ENCODE results near the gene CARS1. TPM values are rescaled to one million over a fixed set of nuclear protein-coding genes. Genes with fewer than 3 reads are reported as not detected.
A peak's percentile ranks its signal among the peaks of the same experiment; 100 is the strongest.

CARS1 gene
- total and polyA plus RNA-seq, 2 of the 8 experiments (the other 6 are each of a cell fraction or from before 2014, with no cell fraction given) = 44.1 to 100 TPM

DNA sequence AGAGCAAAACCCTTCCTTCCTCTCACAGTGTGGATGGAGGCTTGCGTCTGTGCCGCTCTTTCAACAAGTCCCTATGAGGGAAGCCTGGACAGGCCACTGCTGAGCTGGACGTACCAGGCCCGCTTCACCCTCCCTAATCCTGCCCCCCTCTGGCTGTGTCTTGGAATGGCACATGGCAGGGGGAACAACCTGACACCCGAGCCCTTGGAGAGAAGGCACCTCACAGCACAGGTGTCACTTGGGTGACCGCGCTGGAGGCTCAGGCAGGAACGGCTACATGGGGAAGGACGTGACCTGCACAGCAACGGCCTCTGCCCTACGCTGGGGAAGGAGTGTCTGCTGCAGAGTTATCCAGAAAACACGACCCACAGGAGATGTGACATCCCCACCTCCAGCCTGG, 11.0 kb downstream of the CARS1 start:
- no peak overlapping the region for H2BK12ac ChIP-seq (ENCODE audit: low read depth, low read length)
- H3K23ac ChIP-seq (ENCODE audit: insufficient read length) = no peak overlapping the region
- H4K91ac ChIP-seq (replicated peaks; ENCODE audit: insufficient read length, low read length) = no peak overlapping the region
- H3K4me3 ChIP-seq (ENCODE audit: extremely low read depth in 1 of 4, insufficient read depth in 2 of 4, low read depth in 3 of 4, low read length in 4 of 4) = no peak overlapping the region
- H4K8ac ChIP-seq (ENCODE audit: extremely low read depth, insufficient read depth, low read length) = peak overlapping the region; percentile 54; the same call in 1 of the 2 replicates
- no peaks in the 10 kb centered on the region for H3K9me3 ChIP-seq (ENCODE audit: insufficient read depth in 2 of 2, low read depth in 1 of 2, low read length in 1 of 2)
- DNase-seq (ENCODE audit: low read depth in 1 of 2, low spot score in 2 of 2) (no peak), FAIRE-seq (no peak)
- H3K14ac ChIP-seq (ENCODE audit: insufficient read length) = no peak overlapping the region
- 85% methylated on average over 12 of the region's 12 CpGs; no CpG with 5 or more reads in 1 of the 2 experiments for WGBS, 2 experiments (ENCODE audit: extremely low coverage in 1 of 2, insufficient coverage in 1 of 2, insufficient read length in 1 of 2, insufficient replicate concordance in 2 of 2, low coverage in 1 of 2, low lambda C conversion rate in 2 of 2, missing lambda C conversion rate in 1 of 2)
- H3K27me3 ChIP-seq (replicated peaks in 1 of 4; ENCODE audit: control insufficient read depth in 3 of 4, extremely low read depth in 1 of 4, insufficient read depth in 3 of 4, low read length in 3 of 4) = no peaks in the 10 kb centered on the region
- TF ChIP-seq, protein P1, sequence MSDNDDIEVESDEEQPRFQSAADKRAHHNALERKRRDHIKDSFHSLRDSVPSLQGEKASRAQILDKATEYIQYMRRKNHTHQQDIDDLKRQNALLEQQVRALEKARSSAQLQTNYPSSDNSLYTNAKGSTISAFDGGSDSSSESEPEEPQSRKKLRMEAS (IDR thresholded peaks at IDR 0.05) = 0 out of 2 replicates have a peak, but pooled peaks have one; percentile 48
- TF ChIP-seq, protein P2, sequence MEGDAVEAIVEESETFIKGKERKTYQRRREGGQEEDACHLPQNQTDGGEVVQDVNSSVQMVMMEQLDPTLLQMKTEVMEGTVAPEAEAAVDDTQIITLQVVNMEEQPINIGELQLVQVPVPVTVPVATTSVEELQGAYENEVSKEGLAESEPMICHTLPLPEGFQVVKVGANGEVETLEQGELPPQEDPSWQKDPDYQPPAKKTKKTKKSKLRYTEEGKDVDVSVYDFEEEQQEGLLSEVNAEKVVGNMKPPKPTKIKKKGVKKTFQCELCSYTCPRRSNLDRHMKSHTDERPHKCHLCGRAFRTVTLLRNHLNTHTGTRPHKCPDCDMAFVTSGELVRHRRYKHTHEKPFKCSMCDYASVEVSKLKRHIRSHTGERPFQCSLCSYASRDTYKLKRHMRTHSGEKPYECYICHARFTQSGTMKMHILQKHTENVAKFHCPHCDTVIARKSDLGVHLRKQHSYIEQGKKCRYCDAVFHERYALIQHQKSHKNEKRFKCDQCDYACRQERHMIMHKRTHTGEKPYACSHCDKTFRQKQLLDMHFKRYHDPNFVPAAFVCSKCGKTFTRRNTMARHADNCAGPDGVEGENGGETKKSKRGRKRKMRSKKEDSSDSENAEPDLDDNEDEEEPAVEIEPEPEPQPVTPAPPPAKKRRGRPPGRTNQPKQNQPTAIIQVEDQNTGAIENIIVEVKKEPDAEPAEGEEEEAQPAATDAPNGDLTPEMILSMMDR (IDR thresholded peaks at IDR 0.05; ENCODE audit: control extremely low read depth in 1 of 3, insufficient read depth in 1 of 3, low read depth in 1 of 3, low read length in 3 of 3) = peak; percentile 43 to 73 (median 64)
- TF ChIP-seq BACH1 (IDR thresholded peaks at IDR 0.05; ENCODE audit: low read length) (no peak), SP1 (IDR thresholded peaks at IDR 0.05; ENCODE audit: low read depth, low read length) (no peak)
- no peak overlapping the region for H3K56ac ChIP-seq (replicated peaks; ENCODE audit: insufficient read length, low read depth, low read length)
- no peak overlapping the region for H2BK120ac ChIP-seq (replicated peaks; ENCODE audit: low read depth, low read length)
- no peak overlapping the region for H4K5ac ChIP-seq (ENCODE audit: insufficient read length, low read depth, low read length)
- no peaks in the 10 kb centered on the region for H3K23me2 ChIP-seq (ENCODE audit: low read depth, low read length)
- H3K9ac ChIP-seq (replicated peaks in 1 of 4; ENCODE audit: extremely low read depth in 1 of 4, low read depth in 3 of 4, low read length in 3 of 4) = no peak overlapping the region
- H3K79me1 ChIP-seq (ENCODE audit: low read depth, low read length) = peaks cover 44% of the 10 kb centered on the region
- H3K18ac ChIP-seq (ENCODE audit: extremely low read depth, low read length) = no peak overlapping the region
- H2BK5ac ChIP-seq (ENCODE audit: low read depth, low read length) = peak overlapping the region; percentile 40; the same call in 1 of the 2 replicates
- H3K79me2 ChIP-seq (ENCODE audit: control insufficient read depth in 1 of 2, insufficient read depth in 2 of 2, low read length in 2 of 2) = peaks cover 4 to 92% of the 10 kb centered on the region in 2 experiments; a peak in 3 of 4 replicates
- no peak overlapping the region for H3K4me2 ChIP-seq (ENCODE audit: insufficient read depth in 1 of 2, low read depth in 2 of 2, low read length in 2 of 2)
- H2BK20ac ChIP-seq (ENCODE audit: low read length) = no peak overlapping the region
- peaks cover 0 to 6% (median 1%) of the 10 kb centered on the region in 4 experiments; a peak in 4 of 7 replicates for H3K4me1 ChIP-seq (replicated peaks in 1 of 4; ENCODE audit: control insufficient read depth in 3 of 4, insufficient read depth in 4 of 4, low read length in 3 of 4)
- no peak overlapping the region for H2AFZ ChIP-seq (ENCODE audit: low read length)
- H3K27ac ChIP-seq (ENCODE audit: low read depth, low read length) = no peak overlapping the region
- ChIA-PET POLR2A (ENCODE audit: partially characterized antibody) (interaction anchor here (1.3 to 3.7 kb wide), 6 partner anchors 9 to 44 kb away, joined by 3 to 32 read pairs (median 4); partner anchors contain the start of gene CARS1), CTCF (ENCODE audit: partially characterized antibody) (interaction anchor here (0.7 to 20.3 kb wide), 19 partner anchors 9 to 333 kb away, joined by 3 to 434 read pairs (median 3); partner anchors contain the start of genes CARS1 and ZNF195)
- H2AK5ac ChIP-seq (ENCODE audit: low read depth, low read length) = no peak overlapping the region
- H4K20me1 ChIP-seq (replicated peaks in 1 of 2; ENCODE audit: control insufficient read depth in 1 of 2, insufficient read depth in 2 of 2, low read length in 2 of 2) = peaks cover 35 to 73% of the 10 kb centered on the region in 2 experiments
- no peak overlapping the region for H2BK15ac ChIP-seq (ENCODE audit: low read length)
- peaks cover 0 to 28% (median 5%) of the 10 kb centered on the region in 4 experiments; a peak in 5 of 8 replicates for H3K36me3 ChIP-seq (ENCODE audit: control insufficient read depth in 2 of 4, insufficient read depth in 4 of 4, low read length in 3 of 4)
- H3K4ac ChIP-seq (replicated peaks; ENCODE audit: insufficient read length, low read depth, low read length) = no peak overlapping the region
